HG03066 (cell line): ENCODE measurements around the gene SIPA1.
"Not testable (repeated sequence)": the region's sequence is repeated elsewhere in the genome, so short reads cannot be mapped to it uniquely, and the experiment has no call there.

Source experiments
- ATAC-seq: cut with Tn5 transposase; IDR thresholded peaks from one replicate; pipeline ENCODE4 v1.9.1; 2021; ENCODE audit warnings: low read depth; ENCODE audit not compliant: unreplicated experiment

The SIPA1 gene

GRCh38 chr11:65623852-65624616, 13.9 kb upstream of the SIPA1 start:
- no peak for ATAC-seq

GRCh38 chr11:65624931-65625627, 12.8 kb upstream of the SIPA1 start:
- no peak for ATAC-seq

DNA sequence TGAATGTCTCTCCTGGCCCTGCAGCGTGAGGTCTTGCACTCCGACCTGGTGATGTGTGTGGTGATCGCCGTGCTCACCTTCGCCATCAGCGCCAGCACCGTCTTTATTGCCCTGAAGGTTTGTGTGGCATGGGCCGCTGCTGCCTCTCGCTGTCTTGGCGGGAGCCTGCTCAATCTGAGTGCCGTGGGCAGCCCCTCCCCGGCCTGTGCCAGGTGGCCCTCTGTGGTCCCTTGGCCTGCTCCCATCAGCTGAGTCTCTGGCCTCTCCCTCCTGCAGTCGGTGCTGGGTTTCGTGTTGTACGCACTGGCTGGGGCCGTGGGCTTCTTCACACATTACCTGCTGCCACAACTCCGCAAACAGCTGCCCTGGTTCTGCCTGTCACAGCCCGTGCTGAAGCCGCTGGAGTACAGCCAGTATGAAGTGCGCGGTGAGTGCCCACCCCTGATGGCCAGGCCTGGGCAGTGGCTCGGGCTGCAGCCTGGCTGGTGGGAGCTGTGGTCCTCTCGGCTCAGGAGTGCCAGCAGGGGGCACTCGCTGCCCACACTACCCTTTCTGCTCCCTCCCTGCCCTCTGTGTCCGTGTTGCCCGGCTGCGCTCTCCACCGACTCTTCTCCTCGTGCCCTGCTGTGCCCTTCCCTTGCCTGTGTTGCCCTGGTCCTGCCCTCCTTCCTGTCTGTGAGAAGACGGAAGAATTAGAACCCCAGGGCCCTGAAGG, 12.1 kb upstream of the SIPA1 start:
- ATAC-seq = no peak

DNA sequence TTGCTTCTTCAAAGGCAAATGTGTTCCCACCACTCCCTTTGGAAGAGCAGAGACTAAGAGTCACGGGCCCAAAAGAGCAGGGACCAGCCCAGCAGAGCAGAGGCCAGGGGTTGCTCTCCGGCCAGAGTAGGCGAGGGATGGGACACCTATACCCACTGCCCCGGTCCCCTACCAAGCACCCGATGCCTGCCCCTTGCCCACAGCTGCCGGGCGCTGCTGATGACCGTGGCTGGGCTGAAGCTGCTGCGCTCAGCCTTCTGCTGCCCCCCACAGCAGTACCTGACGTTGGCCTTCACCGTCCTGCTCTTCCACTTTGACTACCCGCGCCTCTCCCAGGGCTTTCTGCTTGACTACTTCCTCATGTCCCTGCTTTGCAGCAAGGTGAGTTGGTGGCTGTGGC, 10.7 kb upstream of the SIPA1 start:
- ATAC-seq = no peak

GRCh38 chr11:65629579-65629978, 8.3 kb upstream of the SIPA1 start:
- no peak for ATAC-seq

- ATAC-seq = no peak
Observed at GRCh38 chr11:65630215-65630614, 7.7 kb upstream of the SIPA1 start.

- no peak for ATAC-seq
Observed at GRCh38 chr11:65633390-65634108, 4.4 kb upstream of the SIPA1 start.

DNA sequence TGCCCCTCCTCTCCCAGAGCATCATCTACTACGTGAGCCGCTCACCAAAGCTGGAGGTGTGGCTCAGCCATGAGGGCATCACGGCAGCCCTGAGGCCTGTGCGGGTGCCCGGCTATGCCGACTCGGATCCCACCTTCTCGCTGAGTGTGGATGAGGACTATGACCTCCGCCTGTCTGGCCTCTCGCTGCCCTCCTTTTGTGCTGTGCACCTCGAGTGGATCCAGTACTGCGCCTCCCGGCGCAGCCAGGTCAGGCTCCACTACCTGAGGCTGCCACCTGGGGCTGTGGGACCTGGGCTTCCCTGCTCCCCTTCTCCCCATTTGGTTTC, 3.8 kb upstream of the SIPA1 start:
- ATAC-seq = no peak

GRCh38 chr11:65634440-65634839, 3.5 kb upstream of the SIPA1 start:
- no peak for ATAC-seq

DNA sequence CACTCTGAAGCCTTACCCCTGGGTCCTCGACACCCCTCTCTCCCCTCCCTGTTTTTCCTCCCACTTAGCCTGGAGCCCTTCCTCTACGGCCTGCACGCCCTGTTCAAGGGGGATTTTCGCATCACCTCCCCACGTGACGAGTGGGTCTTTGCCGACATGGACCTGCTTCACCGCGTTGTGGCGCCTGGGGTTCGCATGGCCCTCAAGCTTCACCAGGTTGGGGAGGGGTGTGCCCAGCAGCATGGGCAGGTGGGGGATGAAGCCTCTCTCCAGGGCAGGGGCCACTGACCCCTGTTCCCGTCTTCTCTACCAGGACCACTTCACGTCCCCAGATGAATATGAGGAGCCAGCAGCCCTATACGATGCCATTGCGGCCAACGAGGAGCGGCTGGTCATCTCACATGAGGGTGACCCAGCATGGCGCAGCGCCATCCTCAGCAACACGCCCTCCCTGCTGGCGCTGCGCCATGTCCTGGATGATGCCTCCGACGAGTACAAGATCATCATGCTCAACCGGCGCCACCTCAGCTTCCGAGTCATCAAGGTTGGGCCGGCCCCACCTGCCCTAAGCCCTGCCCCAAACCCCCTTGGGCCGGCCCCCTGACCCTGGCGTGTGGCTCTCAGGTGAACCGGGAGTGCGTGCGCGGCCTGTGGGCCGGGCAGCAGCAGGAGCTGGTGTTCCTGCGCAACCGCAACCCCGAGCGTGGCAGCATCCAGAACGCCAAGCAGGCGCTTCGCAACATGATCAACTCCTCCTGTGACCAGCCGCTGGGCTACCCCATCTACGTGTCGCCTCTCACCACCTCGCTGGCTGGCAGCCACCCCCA, 2.8 kb upstream of the SIPA1 start:
- no peak for ATAC-seq

GRCh38 chr11:65636108-65637031, 1.5 kb upstream of the SIPA1 start:
- no peak for ATAC-seq

DNA sequence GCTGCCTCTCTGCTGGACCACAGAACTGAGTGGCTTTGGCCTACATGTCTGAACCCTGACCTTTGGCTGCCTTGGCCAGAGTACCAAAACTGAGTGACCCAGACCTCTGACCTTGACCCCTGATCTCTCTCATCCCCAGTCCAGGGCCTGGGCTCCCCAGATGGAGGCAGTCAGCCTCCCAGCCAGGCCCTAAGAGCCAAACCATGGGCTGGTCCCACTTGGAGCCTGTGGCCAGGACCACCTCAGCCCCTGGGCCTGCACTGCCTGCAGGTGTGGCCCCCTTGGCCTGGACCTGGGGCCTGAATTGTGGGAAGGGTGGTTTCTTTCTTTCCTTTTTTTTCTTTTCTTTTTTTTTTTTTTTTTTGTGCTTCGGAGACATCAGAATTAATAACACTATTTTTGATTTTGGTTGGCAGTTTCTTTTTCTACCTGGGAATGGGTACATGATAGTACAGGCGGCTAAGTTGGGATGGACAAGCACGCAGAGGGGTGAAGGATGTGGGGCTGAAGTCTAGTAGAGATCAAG, 806 bp upstream of the SIPA1 start:
- no peak for ATAC-seq

DNA sequence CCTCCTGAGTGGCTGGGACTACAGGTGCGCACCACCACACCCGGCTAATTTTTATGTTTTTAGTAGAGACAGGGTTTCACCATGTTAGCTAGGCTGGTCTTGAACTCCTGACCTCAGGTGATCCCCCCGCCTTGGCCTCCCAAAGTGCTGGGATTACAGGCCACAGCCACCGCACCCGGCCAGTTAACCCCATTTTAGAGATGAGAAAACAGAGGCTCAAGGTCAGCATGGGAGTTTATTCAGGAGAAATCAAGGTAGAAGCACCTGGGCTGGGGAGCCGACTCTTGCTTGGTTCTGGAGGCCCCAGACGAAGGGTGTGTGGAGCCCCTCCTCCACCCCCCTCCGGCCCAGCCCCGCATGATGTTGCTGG, 1.3 kb downstream of the SIPA1 start:
- not testable (repeated sequence) for ATAC-seq

DNA sequence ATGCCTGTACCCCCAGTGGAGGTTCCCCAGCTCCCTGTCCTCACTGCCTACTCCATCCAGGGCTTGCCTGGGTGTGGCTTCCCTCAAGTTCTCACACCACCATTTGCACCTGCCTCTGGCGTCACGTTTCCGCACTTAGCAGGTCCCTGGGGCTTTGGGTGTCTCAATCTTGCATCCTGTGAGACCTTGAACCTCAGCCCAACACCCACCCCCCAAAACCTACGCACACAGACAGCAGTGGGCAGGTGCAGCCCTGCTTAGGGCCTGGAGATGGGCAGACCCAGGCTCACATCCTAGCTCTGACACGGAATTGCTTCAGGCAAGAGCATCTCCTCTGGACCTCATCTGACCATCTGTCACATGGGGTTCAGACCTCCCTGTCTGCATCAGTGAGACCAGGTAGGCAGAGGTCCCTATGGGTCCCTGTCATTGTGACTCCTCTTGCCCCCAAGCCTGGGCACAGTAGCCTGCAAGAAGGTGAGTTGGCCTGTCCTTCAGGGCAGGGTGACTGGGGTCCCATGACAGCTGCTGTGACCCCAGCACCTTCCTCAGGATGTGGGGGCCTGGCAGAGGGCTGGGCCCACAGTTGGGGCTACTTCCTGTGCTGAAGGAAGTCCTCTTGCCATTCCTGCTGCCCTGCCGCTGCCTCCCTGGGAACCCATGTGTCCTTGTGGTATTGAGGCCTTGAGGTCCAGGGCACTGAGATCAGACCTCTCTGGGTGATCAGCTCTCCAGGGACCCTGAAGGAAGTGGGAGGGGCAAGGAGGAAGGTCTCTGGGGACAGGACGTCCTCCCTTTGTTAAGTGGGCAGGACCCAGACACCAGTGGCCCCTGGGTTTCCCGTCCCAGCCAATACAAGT, 2.0 kb downstream of the SIPA1 start:
- ATAC-seq = no peak

GRCh38 chr11:65640483-65641296, 2.8 kb downstream of the SIPA1 start:
- ATAC-seq = no peak

DNA sequence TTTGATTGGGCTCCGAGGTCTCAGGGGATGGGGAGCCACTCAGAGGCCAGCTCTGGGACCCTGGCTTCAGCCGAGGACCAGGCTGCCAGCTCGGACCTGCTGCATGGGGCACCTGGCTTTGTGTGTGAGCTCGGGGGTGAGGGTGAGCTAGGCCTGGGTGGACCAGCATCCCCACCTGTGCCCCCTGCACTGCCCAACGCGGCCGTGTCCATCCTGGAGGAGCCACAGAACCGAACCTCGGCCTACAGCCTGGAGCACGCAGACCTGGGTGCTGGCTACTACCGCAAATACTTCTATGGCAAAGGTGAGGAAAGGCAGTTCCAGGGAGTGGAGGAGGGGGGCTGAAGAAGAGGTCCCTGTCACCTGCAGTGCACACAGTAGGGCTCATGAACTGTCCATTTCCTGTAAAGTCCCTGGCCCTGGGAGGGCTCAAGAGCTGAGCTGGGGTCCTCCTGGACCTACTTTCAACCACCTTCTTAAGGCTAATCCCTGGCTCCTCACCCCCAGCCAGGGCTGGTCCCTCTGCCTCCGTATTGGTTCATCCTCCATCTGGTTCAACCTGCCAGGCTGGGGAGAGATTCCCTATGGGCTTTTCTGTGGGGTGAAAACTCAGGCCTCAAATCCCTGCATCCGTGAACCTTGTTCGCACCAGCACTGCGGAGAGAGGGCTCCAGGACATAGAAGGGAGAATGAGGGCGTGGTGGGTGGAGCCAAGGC, 3.6 kb downstream of the SIPA1 start:
- ATAC-seq = no peak
